Mononuclear cell (primary cell): ENCODE data around the gene DDC. TPM values are rescaled to one million over a fixed set of nuclear protein-coding genes. Genes with fewer than 3 reads are reported as not detected.

Experiments used
- H3K27me3 ChIP-seq: 2 replicates; pipeline ENCODE4 v1.6.0; 2011; ENCODE audit warnings: low read length, control low read depth; ENCODE audit not compliant: insufficient read depth
- H3K4me1 ChIP-seq: 2 replicates; pipeline ENCODE4 v1.5.1; 2011; ENCODE audit warnings: mild to moderate bottlenecking, low read length, control low read depth; ENCODE audit not compliant: insufficient read depth
- H3K4me3 ChIP-seq: 2 replicates; pipeline ENCODE4 v1.5.1; 2011; ENCODE audit warnings: mild to moderate bottlenecking, low read length, moderate library complexity
- H3K9me3 ChIP-seq: 2 replicates; pipeline ENCODE4 v1.5.1; 2011; ENCODE audit warnings: low read depth, mild to moderate bottlenecking, control low read depth, low read length
- total RNA-seq: library from RNA; depleted of rRNA; stranded (reverse); fragments of >200 nt; gene quantifications from one replicate; pipeline ENCODE4 v1.2.3, GENCODE V29; 2012

Gene DDC
- total RNA-seq, 1 donor, result not detected

- peaks cover 7% of the 10 kb centered on the region for H3K4me1 ChIP-seq
- H3K4me3 ChIP-seq, result no peak overlapping the region
- no peaks in the 10 kb centered on the region for H3K9me3 ChIP-seq
- H3K27me3 ChIP-seq, result no peaks in the 10 kb centered on the region
Observed at GRCh38 chr7:50456371-50457123, 108.7 kb downstream of the DDC start.

- H3K9me3 ChIP-seq, result no peaks in the 10 kb centered on the region
- H3K4me3 ChIP-seq, result no peak overlapping the region
- peaks cover 13% of the 10 kb centered on the region for H3K4me1 ChIP-seq
- H3K27me3 ChIP-seq, result no peaks in the 10 kb centered on the region
Observed at GRCh38 chr7:50455658-50456057, 109.5 kb downstream of the DDC start.

- Histone ChIP-seq H3K9me3 (no peaks in the 10 kb centered on the region), H3K4me1 (peaks cover 15% of the 10 kb centered on the region), H3K4me3 (no peak overlapping the region), H3K27me3 (no peaks in the 10 kb centered on the region)
Observed at GRCh38 chr7:50454968-50455367, 110.2 kb downstream of the DDC start.

- Histone ChIP-seq H3K9me3 (no peaks in the 10 kb centered on the region), H3K4me3 (peak overlapping the region; percentile 51), H3K27me3 (no peaks in the 10 kb centered on the region), H3K4me1 (peaks cover 17% of the 10 kb centered on the region)
Observed at GRCh38 chr7:50450590-50451032, 114.6 kb downstream of the DDC start.

GRCh38 chr7:50449881-50450589 is 115.2 kb downstream of the DDC start, which contains the start of gene FIGNL1:
Gene FIGNL1, minus strand, starts transcription at chr7:50450350. Its CDS starts 3,063 bp downstream, at chr7:50447287.
- peak within 1 kb of the TSS; percentile 51 for H3K4me3 ChIP-seq
- H3K4me1 ChIP-seq, result peaks cover 17% of the 10 kb centered on the region
- H3K27me3 ChIP-seq, result no peaks in the 10 kb centered on the region
- H3K9me3 ChIP-seq, result no peaks in the 10 kb centered on the region

GRCh38 chr7:50449501-50449880 is 115.7 kb downstream of the DDC start:
- Histone ChIP-seq H3K4me1 (peaks cover 17% of the 10 kb centered on the region), H3K27me3 (no peaks in the 10 kb centered on the region), H3K4me3 (peak overlapping the region; percentile 51), H3K9me3 (no peaks in the 10 kb centered on the region)

- Histone ChIP-seq H3K4me3 (no peak overlapping the region), H3K4me1 (peaks cover 17% of the 10 kb centered on the region), H3K27me3 (no peaks in the 10 kb centered on the region), H3K9me3 (no peaks in the 10 kb centered on the region)
Observed at GRCh38 chr7:50448823-50449222, 116.4 kb downstream of the DDC start.

- H3K9me3 ChIP-seq, result no peaks in the 10 kb centered on the region
- H3K4me1 ChIP-seq, result peaks cover 17% of the 10 kb centered on the region
- H3K27me3 ChIP-seq, result no peaks in the 10 kb centered on the region
- H3K4me3 ChIP-seq, result no peak overlapping the region
Observed at GRCh38 chr7:50446542-50446960, 118.7 kb downstream of the DDC start.

- H3K27me3 ChIP-seq, result no peaks in the 10 kb centered on the region
- peaks cover 5% of the 10 kb centered on the region for H3K4me1 ChIP-seq
- no peaks in the 10 kb centered on the region for H3K9me3 ChIP-seq
- H3K4me3 ChIP-seq, result no peak overlapping the region
Observed at GRCh38 chr7:50436133-50436806, 128.9 kb downstream of the DDC start.

- Histone ChIP-seq H3K4me3 (no peak overlapping the region), H3K9me3 (no peaks in the 10 kb centered on the region), H3K4me1 (peaks cover 5% of the 10 kb centered on the region), H3K27me3 (no peaks in the 10 kb centered on the region)
Observed at GRCh38 chr7:50431722-50432305, 133.4 kb downstream of the DDC start.

- Histone ChIP-seq H3K4me3 (no peak overlapping the region), H3K9me3 (no peaks in the 10 kb centered on the region), H3K27me3 (no peaks in the 10 kb centered on the region), H3K4me1 (peaks cover 5% of the 10 kb centered on the region)
Observed at GRCh38 chr7:50431316-50431715, 133.9 kb downstream of the DDC start.

GRCh38 chr7:50428911-50429310 is 136.3 kb downstream of the DDC start:
- Histone ChIP-seq H3K4me3 (no peak overlapping the region), H3K27me3 (no peaks in the 10 kb centered on the region), H3K9me3 (no peaks in the 10 kb centered on the region), H3K4me1 (no peaks in the 10 kb centered on the region)

- H3K4me1 ChIP-seq, result no peaks in the 10 kb centered on the region
- no peaks in the 10 kb centered on the region for H3K27me3 ChIP-seq
- H3K4me3 ChIP-seq, result no peak overlapping the region
- H3K9me3 ChIP-seq, result no peaks in the 10 kb centered on the region
Observed at GRCh38 chr7:50427518-50427917, 137.7 kb downstream of the DDC start.

GRCh38 chr7:50426280-50427045 is 138.7 kb downstream of the DDC start:
- H3K27me3 ChIP-seq, result no peaks in the 10 kb centered on the region
- H3K4me3 ChIP-seq, result no peak overlapping the region
- H3K9me3 ChIP-seq, result no peaks in the 10 kb centered on the region
- H3K4me1 ChIP-seq, result no peaks in the 10 kb centered on the region
